Measurements from ENCODE around the gene PPIA.

PPIA gene

DNA sequence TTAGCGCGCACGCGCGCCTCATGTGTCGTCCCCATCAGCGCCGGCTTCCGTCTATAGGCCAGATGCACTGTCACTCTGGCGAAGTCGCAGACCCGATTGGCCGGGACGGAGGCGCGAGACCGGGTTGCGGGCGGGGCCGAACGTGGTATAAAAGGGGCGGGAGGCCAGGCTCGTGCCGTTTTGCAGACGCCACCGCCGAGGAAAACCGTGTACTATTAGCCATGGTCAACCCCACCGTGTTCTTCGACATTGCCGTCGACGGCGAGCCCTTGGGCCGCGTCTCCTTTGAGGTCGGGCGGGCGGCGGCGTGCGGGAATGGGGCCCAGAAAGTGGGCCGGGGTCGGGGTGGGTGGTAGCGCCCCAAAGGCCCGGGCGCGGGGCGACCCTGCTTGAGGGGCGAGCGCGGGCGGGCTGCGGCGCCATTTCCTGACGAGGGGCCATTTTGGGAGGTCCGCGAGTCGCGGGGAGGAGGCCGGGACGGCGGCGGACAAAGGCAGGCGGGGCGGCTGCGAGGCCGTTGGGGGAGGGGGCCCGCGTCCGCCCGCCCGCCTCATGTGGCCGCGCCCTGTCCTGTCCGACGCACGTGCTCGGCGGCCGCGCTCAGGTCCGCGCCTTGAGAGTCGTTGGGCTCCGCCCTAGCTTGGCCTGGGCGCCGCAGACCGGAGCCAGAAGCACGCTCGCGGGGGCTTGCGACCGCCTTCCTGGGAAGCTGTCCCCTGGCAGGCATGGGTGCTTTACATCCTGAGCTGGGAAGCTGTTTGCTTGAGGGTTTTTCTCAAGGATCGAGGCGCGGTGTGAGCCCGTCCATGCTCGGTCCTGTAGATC, at the start of gene PPIA:
Gene PPIA (plus strand): TSS at position 178 of the 825 bp plus-strand sequence. CDS start 44 bp downstream, at position 222.
- Histone ChIP-seq H3K27ac (ENCODE audit: low read depth, low read length) (peak within 1 kb of the TSS; percentile 99), H3K9me3 (ENCODE audit: low read length) (no peaks in the 10 kb centered on the region), H3K4me3 (ENCODE audit: low read depth in 1 of 2, low read length in 2 of 2) (peak within 1 kb of the TSS; percentile 59 to 85), H3K4me1 (ENCODE audit: insufficient read depth, low read length) (peaks cover 23% of the 10 kb centered on the region), H3K9ac (ENCODE audit: low read length) (peak within 1 kb of the TSS; percentile 74), H3K36me3 (ENCODE audit: insufficient read depth, low read length) (peaks cover 22% of the 10 kb centered on the region), H3K27me3 (ENCODE audit: control insufficient read depth in 1 of 2, insufficient read depth in 2 of 2, low read length in 2 of 2) (no peaks in the 10 kb centered on the region)

DNA sequence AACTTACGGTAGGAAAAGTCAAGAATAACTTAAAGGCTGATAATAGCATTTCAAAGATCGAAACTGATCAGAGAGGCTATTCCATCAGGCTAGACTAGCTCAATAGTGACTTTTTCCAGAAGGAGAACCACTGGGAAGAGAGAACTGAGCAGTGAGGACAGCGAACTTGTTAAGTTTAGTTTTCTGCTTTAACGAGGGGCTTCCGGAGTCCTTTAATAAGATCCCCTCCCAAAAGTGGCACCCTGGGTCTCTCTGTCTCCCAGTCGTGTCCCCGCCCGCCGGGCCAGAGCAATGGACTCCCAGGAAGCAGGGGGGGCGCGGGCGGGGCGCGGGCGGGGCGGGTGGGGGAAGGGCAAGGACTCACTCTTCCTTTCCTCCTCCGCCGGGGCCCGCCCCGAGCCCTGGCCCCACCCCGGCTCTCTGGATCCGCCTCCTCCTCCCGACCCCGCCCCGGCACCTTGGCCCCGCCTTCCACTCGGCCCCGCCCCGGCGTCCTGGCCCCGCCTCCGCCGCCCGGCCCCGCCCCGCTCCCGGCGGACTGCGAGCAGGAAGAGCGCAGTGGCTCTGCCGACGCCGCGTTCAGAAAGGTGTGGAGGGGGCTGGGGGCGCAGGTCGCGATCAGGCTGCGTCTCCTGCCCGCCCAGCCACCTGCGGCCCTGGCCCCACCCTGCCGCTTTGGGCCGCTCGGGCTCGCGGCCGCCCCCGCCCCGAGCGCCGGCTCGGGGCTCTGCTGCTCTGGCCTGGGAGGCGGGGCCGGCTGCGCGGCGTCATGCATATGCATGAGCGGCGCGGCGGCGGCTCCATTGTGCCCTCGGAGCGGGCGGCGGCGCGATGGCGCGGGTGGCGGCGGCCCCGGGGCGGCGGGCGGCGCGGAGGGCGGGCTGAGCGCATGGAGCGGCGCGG, 48.2 kb upstream of the PPIA start, which contains the start of gene ZMIZ2:
Gene ZMIZ2 (plus strand): TSS at position 803 of the 903 bp plus-strand sequence. CDS start 7,403 bp downstream, outside the sequence.
- no peaks in the 10 kb centered on the region for H3K27me3 ChIP-seq (ENCODE audit: control insufficient read depth in 1 of 2, insufficient read depth in 2 of 2, low read length in 2 of 2)
- H3K27ac ChIP-seq (ENCODE audit: low read depth, low read length), result peak within 1 kb of the TSS; percentile 93
- peaks cover 7% of the 10 kb centered on the region for H3K36me3 ChIP-seq (ENCODE audit: insufficient read depth, low read length)
- peak within 1 kb of the TSS; percentile 51 for H3K9ac ChIP-seq (ENCODE audit: low read length)
- peak within 1 kb of the TSS; percentile 64 to 83 for H3K4me3 ChIP-seq (ENCODE audit: low read depth in 1 of 2, low read length in 2 of 2)
- H3K9me3 ChIP-seq (ENCODE audit: low read length), result no peaks in the 10 kb centered on the region
- peaks cover 20% of the 10 kb centered on the region for H3K4me1 ChIP-seq (ENCODE audit: insufficient read depth, low read length)

DNA sequence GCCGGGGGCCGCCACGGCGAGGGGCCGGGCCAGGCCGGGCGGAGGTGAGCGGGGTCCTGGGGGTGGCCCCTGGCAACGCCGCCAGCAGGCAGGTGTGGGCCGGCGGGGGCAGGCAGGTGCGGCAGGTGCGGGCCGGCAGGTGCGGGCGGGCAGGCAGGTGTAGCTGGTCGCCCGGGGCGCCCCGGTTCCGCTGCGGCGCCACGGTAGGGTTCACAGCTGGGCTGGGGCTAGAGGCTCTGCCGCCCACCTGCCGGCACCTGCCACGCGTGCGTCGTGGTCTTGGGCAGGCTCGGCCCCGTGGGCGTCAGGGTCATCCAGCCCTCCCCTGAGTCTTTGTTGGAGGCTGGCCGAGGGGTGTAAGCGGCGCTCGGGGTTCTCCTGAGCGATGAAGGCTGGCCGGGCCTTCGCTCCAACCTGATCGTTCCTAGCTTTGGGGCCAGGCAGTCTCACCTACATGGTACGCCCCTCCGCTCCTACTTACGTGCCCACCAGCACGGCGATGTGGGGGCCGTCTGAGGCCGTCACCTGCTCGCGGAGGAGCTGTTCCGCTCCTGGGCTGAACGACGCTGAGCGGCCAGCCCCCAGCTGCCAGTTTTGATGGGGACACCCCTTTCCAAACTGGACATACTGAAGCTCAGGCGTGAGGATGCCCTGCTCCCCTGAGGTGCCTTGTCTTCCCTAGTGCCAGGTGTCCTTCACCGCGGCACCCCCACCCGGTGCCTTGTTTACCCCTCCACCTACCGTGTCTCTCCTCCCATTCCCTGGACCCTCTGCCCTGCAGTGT, 47.3 kb upstream of the PPIA start:
- Histone ChIP-seq H3K9me3 (ENCODE audit: low read length) (no peaks in the 10 kb centered on the region), H3K27ac (ENCODE audit: low read depth, low read length) (peak overlapping the region; percentile 52), H3K27me3 (ENCODE audit: control insufficient read depth in 1 of 2, insufficient read depth in 2 of 2, low read length in 2 of 2) (no peaks in the 10 kb centered on the region), H3K4me1 (ENCODE audit: insufficient read depth, low read length) (peaks cover 24% of the 10 kb centered on the region), H3K36me3 (ENCODE audit: insufficient read depth, low read length) (peaks cover 7% of the 10 kb centered on the region), H3K9ac (ENCODE audit: low read length) (peak overlapping the region; percentile 51), H3K4me3 (ENCODE audit: low read depth in 1 of 2, low read length in 2 of 2) (peak overlapping the region; percentile 64 to 83)

DNA sequence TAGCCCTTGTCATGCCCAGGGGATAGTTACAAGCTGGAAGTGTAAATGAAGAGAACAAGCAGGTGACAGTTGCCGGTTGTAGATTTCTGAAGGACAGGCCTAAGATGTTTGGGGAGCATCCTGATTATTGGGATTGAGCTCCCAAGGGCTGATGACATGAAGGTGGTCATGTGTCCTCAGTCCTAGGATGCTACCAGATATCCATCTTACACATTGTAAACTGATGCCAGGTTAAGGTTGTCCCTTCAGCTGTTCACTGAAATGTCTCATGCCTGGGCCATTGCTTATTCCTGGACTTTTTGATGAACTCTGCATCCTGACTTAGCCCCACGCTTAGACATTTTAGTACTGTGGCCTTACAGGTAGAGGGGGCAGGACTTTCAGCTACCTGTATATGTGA, 46.5 kb upstream of the PPIA start:
- no peaks in the 10 kb centered on the region for H3K9me3 ChIP-seq (ENCODE audit: low read length)
- H3K36me3 ChIP-seq (ENCODE audit: insufficient read depth, low read length), result peaks cover 7% of the 10 kb centered on the region
- H3K27me3 ChIP-seq (ENCODE audit: control insufficient read depth in 1 of 2, insufficient read depth in 2 of 2, low read length in 2 of 2), result no peaks in the 10 kb centered on the region
- H3K4me3 ChIP-seq (ENCODE audit: low read depth in 1 of 2, low read length in 2 of 2), result peak overlapping the region in 1 of 2 donors; percentile 64
- H3K4me1 ChIP-seq (ENCODE audit: insufficient read depth, low read length), result peaks cover 29% of the 10 kb centered on the region
- H3K9ac ChIP-seq (ENCODE audit: low read length), result no peak overlapping the region
- peak overlapping the region; percentile 52 for H3K27ac ChIP-seq (ENCODE audit: low read depth, low read length)

DNA sequence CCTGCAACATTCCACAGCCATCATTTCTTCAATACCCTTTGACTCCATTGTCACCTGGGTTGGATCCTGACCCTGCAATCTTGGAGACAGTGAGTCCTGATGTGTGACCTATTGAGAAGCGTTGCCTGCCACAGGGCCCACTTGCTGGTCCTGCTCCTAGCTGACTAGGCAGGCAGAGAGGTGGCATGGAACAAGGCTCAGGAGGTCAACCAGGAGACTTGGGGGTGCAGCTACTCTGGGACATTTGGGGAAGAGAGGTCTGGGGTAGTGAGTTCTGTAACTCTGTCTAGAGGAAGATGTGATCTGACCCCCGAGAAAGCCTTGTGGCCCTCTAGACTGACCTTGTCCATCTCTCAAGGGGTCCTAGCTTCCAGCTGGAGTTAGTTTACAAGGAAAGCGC, 46.1 kb upstream of the PPIA start:
- H3K36me3 ChIP-seq (ENCODE audit: insufficient read depth, low read length), result peaks cover 7% of the 10 kb centered on the region
- no peaks in the 10 kb centered on the region for H3K27me3 ChIP-seq (ENCODE audit: control insufficient read depth in 1 of 2, insufficient read depth in 2 of 2, low read length in 2 of 2)
- peaks cover 33% of the 10 kb centered on the region for H3K4me1 ChIP-seq (ENCODE audit: insufficient read depth, low read length)
- H3K9ac ChIP-seq (ENCODE audit: low read length), result no peak overlapping the region
- no peak overlapping the region for H3K27ac ChIP-seq (ENCODE audit: low read depth, low read length)
- H3K9me3 ChIP-seq (ENCODE audit: low read length), result no peaks in the 10 kb centered on the region
- H3K4me3 ChIP-seq (ENCODE audit: low read depth in 1 of 2, low read length in 2 of 2), result peak overlapping the region in 1 of 2 donors; percentile 64

DNA sequence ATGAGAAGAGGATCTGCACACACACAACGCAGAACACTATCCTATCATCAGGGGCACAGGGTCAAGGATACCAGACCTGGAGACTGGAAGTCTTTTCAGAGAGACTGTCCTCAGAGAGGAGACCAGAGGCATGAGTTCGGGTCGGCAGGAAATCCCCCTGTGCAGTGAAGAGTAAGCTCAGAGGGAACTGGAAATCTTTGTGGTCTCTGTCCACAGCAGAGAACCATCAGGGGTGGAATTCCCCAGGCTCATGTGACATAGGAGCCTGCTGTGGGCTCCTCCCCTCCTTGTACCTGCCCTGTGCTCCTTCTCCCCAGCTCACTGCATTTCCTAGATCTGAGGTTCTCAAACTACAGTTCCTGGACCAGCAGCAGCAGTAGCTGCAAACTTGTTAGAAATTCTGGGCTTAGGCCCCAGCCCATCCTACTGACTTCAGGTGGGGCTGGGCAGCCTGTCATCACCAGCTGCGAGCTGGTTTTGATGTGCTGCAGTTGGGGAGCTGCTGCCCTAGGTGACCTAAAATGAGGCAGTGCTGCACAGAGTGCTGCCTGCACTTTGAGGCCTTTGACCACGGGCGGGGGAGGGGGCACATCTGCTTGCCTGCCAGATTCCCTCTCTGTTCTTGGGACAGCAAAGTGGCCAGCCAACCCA, 45.4 kb upstream of the PPIA start:
- H3K9ac ChIP-seq (ENCODE audit: low read length), result no peak overlapping the region
- peaks cover 7% of the 10 kb centered on the region for H3K36me3 ChIP-seq (ENCODE audit: insufficient read depth, low read length)
- H3K9me3 ChIP-seq (ENCODE audit: low read length), result no peaks in the 10 kb centered on the region
- H3K4me3 ChIP-seq (ENCODE audit: low read depth in 1 of 2, low read length in 2 of 2), result no peak overlapping the region
- H3K27me3 ChIP-seq (ENCODE audit: control insufficient read depth in 1 of 2, insufficient read depth in 2 of 2, low read length in 2 of 2), result no peaks in the 10 kb centered on the region
- peaks cover 40% of the 10 kb centered on the region for H3K4me1 ChIP-seq (ENCODE audit: insufficient read depth, low read length)
- no peak overlapping the region for H3K27ac ChIP-seq (ENCODE audit: low read depth, low read length)

DNA sequence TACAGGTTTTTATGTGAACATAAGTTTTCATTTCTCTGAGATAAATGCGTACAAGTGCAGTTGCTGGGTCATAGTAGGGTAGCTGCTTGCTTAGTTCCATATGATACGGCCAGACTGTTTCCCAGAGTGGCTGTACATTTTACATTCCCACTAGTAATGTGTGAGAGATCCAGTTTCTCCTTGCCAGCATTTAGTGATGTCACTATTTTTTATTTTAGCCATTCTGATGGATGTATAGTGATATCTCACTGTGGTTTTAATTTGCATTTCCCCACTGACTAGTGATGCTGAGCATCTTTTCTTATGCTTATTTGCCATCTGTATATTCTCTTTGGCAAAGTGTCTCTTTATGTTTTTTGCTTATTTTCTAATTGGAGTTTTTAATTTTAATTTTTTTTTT, 43.7 kb upstream of the PPIA start:
- Histone ChIP-seq H3K9me3 (ENCODE audit: low read length) (no peaks in the 10 kb centered on the region), H3K36me3 (ENCODE audit: insufficient read depth, low read length) (peaks cover 8% of the 10 kb centered on the region), H3K4me3 (ENCODE audit: low read depth in 1 of 2, low read length in 2 of 2) (no peak overlapping the region), H3K27me3 (ENCODE audit: control insufficient read depth in 1 of 2, insufficient read depth in 2 of 2, low read length in 2 of 2) (no peaks in the 10 kb centered on the region), H3K9ac (ENCODE audit: low read length) (no peak overlapping the region), H3K27ac (ENCODE audit: low read depth, low read length) (no peak overlapping the region), H3K4me1 (ENCODE audit: insufficient read depth, low read length) (peaks cover 54% of the 10 kb centered on the region)

DNA sequence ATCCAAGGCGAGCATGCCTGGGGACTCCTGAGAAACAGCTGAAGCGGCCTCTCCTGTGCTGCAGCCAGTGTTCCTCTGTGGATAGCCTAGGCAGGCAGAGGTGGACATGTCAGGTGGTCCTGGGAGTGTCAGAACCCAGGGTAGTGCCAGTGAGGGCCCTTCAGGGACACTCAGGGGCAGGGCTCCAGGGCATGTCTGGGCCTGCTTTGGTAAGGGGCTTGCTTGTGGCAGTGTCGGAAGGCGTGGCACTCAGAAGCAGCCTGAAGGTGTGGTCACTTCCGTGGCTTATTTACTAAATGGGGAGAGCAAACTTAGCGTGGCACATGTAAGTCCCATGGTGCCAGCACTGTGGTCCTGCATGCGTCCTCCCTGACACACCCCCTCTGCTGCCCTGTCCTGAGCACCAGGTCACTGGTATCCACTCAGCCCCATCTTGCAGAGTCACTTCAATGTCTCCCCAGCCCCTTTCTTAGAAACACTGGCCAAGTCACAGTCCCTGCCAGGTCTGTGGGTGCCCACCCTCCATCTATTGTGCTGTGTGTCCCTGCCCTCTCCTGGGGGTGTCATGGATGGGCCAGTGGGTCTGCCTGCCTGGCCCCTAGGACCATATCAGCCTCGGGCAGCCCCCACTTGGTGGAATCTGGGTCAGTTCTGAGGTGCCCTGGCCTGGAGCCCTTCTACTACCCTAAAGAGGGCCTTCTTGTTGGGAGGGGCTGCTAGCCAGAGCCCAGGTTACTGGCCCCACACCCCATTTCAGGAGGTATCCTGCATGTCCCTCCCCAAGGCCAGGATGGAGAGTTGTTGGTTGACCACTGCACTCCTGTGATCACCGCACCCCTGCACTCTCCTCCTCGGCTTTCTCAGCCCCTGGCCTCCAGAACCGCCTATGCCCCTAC, 41.4 kb upstream of the PPIA start:
- peaks cover 47% of the 10 kb centered on the region for H3K4me1 ChIP-seq (ENCODE audit: insufficient read depth, low read length)

DNA sequence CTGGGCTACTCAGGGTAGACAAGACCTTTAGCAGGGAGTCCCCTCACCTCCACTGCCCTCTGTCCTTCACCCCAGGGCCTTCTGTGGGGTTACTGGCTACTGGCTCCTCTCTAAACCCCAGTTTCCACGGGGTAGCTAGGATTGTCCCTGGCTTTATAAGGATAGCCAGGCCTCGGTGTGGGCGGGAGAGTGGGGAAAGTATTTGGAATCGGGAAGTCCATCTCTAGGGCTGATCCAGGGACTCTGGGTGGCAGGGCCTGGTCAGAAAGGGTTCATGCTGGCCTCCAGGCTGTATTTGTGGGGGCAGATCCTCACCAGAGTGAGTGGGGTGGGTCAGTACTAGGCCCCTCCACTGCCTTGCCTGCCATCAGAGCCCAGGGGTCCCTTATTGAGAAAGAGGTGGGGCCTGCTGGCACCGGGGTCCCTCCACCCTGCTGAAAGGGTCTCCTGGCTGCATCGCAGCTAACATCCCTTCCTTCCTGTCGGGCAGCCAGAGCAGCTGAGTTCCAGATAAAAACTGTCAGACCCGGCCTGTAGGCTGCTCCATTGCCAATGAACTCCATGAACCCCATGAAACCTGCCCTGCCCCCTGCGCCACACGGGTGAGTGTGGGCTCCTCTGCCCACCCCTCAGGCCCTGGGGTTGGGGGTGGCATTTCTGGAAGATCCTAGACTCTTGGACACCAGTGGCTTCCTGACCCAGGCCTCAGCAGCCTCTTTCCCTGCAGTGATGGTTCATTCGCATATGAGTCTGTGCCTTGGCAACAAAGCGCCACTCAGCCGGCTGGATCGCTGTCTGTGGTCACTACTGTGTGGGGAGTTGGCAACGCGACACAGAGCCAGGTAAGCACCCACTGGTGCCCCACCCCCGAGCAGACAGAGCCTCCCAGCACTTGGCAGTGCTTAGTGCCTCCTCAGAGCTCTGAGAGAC, 40.5 kb upstream of the PPIA start:
- peak overlapping the region in 1 of 2 donors; percentile 19 for H3K4me3 ChIP-seq (ENCODE audit: low read depth in 1 of 2, low read length in 2 of 2)
- no peaks in the 10 kb centered on the region for H3K27me3 ChIP-seq (ENCODE audit: control insufficient read depth in 1 of 2, insufficient read depth in 2 of 2, low read length in 2 of 2)
- peaks cover 22% of the 10 kb centered on the region for H3K36me3 ChIP-seq (ENCODE audit: insufficient read depth, low read length)
- H3K9me3 ChIP-seq (ENCODE audit: low read length), result no peaks in the 10 kb centered on the region
- peak overlapping the region; percentile 66 for H3K27ac ChIP-seq (ENCODE audit: low read depth, low read length)
- peaks cover 38% of the 10 kb centered on the region for H3K4me1 ChIP-seq (ENCODE audit: insufficient read depth, low read length)
- no peak overlapping the region for H3K9ac ChIP-seq (ENCODE audit: low read length)

More for the DNA sequence above, 41.4 kb upstream of the PPIA start:
- Histone ChIP-seq H3K27me3 (ENCODE audit: control insufficient read depth in 1 of 2, insufficient read depth in 2 of 2, low read length in 2 of 2) (no peaks in the 10 kb centered on the region), H3K9me3 (ENCODE audit: low read length) (no peaks in the 10 kb centered on the region), H3K27ac (ENCODE audit: low read depth, low read length) (peak overlapping the region; percentile 21), H3K36me3 (ENCODE audit: insufficient read depth, low read length) (peaks cover 22% of the 10 kb centered on the region), H3K9ac (ENCODE audit: low read length) (no peak overlapping the region), H3K4me3 (ENCODE audit: low read depth in 1 of 2, low read length in 2 of 2) (peak overlapping the region in 1 of 2 donors; percentile 23)
